ENCODE measurements around the gene ETV1.

GRCh38 chr7:13933536-13933935 is 55.9 kb downstream of the ETV1 start:
- TF ChIP-seq CTCF (IDR thresholded peaks at IDR 0.05; ENCODE audit: low read depth, low read length) (no peak), POLR2A (IDR thresholded peaks at IDR 0.05; ENCODE audit: extremely low read depth, insufficient read length) (no peak), MAX (IDR thresholded peaks at IDR 0.05; ENCODE audit: low read depth, low read length) (no peak)

Data from NB4 (cell line).